Measurements from ENCODE around the gene RIBC2. TPM values are rescaled to one million over a fixed set of nuclear protein-coding genes. Genes with fewer than 3 reads are reported as not detected.

The RIBC2 gene
- total RNA-seq, 1 donor from 2014 or later = 8.8 TPM

DNA sequence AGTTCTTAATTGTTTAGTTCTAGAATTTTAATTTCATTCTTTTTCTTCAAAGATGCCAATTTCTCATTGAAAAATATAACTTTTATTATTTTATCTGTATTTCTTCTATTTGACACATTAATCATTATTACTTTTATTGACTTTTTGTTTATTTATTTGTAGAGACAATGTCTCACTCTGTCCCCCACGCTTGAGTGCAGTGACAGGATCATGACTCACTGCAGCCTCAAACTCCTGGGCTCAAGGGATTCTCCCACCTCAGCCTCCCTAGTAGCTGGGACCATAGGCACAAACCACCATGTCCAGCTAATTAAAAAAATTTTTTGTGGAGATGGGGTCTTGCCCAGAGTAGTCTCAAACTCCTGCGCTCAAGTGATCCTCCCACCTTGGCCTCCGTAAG lies 58.9 kb downstream of the RIBC2 start:
- Mint-ChIP-seq H3K27ac (no peak overlapping the region), H3K4me1 (ENCODE audit: unreplicated experiment) (peaks cover 45% of the 10 kb centered on the region), H3K9me3 (no peaks in the 10 kb centered on the region), H3K36me3 (no peaks in the 10 kb centered on the region), H3K4me3 (no peak overlapping the region), H3K27me3 (no peaks in the 10 kb centered on the region)
- no peak for DNase-seq (ENCODE audit: extremely low spot score, unreplicated experiment)
- TF ChIP-seq, protein P1, sequence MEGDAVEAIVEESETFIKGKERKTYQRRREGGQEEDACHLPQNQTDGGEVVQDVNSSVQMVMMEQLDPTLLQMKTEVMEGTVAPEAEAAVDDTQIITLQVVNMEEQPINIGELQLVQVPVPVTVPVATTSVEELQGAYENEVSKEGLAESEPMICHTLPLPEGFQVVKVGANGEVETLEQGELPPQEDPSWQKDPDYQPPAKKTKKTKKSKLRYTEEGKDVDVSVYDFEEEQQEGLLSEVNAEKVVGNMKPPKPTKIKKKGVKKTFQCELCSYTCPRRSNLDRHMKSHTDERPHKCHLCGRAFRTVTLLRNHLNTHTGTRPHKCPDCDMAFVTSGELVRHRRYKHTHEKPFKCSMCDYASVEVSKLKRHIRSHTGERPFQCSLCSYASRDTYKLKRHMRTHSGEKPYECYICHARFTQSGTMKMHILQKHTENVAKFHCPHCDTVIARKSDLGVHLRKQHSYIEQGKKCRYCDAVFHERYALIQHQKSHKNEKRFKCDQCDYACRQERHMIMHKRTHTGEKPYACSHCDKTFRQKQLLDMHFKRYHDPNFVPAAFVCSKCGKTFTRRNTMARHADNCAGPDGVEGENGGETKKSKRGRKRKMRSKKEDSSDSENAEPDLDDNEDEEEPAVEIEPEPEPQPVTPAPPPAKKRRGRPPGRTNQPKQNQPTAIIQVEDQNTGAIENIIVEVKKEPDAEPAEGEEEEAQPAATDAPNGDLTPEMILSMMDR (conservative IDR thresholded peaks at IDR 0.05) = no peak

DNA sequence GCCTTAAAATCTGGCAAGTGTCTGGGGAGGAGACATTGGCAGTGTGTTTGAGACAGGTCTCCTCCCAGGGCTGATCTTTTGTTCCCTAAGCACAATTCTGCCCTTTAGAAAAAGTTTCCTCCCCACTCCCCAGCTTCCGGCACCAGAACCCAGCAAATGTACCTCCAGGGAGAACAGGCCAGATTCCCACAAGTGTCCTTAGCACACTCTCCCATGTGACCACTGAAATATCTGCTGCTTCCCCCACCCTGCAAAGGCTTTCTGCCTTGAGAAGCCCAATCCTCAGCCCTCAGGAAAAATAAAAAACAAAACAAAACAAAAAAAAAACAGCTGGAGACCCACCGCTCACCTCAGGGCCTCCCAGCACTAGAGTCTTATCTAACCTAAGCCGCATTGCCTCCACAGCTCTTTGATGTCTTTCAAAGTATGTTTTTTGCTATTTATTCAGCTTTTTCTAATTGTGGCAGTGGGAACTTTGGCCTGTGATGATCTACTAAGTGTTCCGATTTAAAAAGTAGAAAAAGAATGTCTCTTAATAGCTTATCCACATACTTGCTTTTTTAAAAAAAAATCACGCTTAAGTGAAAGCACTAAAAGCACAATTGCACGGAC lies 60.2 kb downstream of the RIBC2 start:
- Mint-ChIP-seq H3K27me3 (no peaks in the 10 kb centered on the region), H3K27ac (peak overlapping the region; percentile 58), H3K4me1 (ENCODE audit: unreplicated experiment) (peaks cover 50% of the 10 kb centered on the region), H3K36me3 (no peaks in the 10 kb centered on the region), H3K9me3 (no peaks in the 10 kb centered on the region), H3K4me3 (peak overlapping the region; percentile 68)
- no peak for DNase-seq (ENCODE audit: extremely low spot score, unreplicated experiment)
- TF ChIP-seq, protein P1 (conservative IDR thresholded peaks at IDR 0.05) = no peak

DNA sequence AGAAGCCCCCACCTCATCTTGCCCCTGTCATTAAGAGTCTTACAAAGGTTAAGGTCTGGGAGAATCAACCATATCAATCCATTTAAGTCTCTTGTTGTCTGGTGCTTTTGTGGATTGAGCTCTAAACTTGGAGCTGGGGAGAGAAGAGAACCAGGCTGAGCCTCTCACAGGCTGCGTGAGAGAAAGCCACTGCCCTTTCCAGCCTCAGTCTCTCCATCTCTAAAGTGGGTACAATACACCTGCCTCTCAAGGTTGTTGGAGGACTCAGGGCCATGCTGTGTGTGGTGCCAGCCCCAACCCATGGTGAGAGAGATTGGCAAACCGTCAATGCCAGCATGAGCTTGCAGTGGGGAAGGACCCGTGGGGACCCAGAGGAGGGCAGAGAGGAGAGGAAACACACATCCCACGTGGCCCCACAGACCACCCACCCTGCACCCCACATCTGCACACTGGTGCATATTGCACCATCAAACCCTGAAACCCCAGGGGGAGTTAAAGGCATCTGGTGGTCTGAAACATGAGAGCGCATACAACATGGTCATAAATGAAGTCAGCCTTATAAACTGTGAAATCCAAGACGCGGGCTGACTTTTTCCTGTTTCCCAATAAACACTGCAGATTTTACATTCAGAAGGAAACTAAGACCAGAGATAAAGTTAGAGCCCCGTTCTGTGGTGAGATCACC lies 61.7 kb downstream of the RIBC2 start:
- peaks cover 37% of the 10 kb centered on the region for H3K4me1 Mint-ChIP-seq (ENCODE audit: unreplicated experiment)
- peak overlapping the region; percentile 54 for H3K27ac Mint-ChIP-seq
- TF ChIP-seq, protein P1 (conservative IDR thresholded peaks at IDR 0.05) = no peak
- no peaks in the 10 kb centered on the region for H3K36me3 Mint-ChIP-seq
- no peaks in the 10 kb centered on the region for H3K27me3 Mint-ChIP-seq
- no peaks in the 10 kb centered on the region for H3K9me3 Mint-ChIP-seq
- DNase-seq (ENCODE audit: extremely low spot score, unreplicated experiment) = no peak
- peak overlapping the region; percentile 7 for H3K4me3 Mint-ChIP-seq

DNA sequence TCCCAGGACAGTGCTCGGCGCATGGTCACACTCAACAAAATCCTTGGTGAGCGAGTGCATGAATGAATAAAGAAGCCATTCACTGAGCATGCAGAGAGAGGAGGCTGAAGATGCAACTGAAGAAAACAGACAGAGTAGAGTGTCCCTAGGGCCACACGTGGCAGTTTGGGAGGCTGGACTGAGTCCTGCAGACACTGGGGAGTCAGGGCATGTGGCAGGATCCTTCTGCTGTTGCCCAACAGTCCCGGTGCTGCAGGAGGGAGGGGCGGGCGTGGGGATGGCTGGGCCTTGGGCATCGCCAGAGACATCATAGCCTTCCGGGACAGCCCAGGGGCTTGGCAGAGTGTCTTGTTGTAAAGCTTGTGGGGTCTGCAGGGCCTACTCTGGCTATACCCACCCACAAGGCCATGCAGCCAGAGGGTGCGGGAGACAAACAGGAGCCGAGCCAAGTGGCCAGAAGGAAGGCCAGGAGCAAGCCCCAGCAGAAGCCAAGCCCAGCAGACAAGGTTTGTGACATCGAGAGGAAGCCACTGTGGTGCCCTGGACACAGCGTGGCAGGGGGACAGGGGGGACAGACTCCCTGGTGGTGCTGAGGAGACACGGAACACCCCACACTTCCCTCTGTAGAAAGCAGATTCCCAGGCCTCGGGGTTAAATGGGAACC lies 62.5 kb downstream of the RIBC2 start:
- H3K36me3 Mint-ChIP-seq = no peaks in the 10 kb centered on the region
- peak overlapping the region; percentile 54 for H3K27ac Mint-ChIP-seq
- peak overlapping the region; percentile 7 for H3K4me3 Mint-ChIP-seq
- TF ChIP-seq, protein P1 (conservative IDR thresholded peaks at IDR 0.05) = no peak
- H3K27me3 Mint-ChIP-seq = no peaks in the 10 kb centered on the region
- DNase-seq (ENCODE audit: extremely low spot score, unreplicated experiment) = no peak
- H3K9me3 Mint-ChIP-seq = no peaks in the 10 kb centered on the region
- peaks cover 38% of the 10 kb centered on the region for H3K4me1 Mint-ChIP-seq (ENCODE audit: unreplicated experiment)

DNA sequence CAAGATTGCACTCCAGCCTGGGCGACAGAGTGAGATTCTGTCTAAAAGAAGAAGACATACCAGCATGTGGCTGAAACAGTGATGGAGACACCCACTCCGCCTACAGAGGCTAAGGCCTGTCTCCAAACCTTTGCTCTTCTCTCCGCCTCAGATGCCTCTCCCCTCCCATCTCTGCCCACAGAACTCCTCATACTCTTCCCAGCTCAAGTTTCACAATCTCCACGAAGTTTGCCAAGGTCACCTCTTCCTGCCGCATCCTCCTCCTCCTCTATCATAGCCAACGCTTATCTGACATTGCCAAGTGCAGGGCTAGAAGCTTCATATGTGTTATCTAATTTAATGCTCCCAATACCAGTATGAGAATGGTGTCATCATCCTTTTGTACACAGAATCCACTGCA lies 63.3 kb downstream of the RIBC2 start:
- Mint-ChIP-seq H3K27ac (no peak overlapping the region), H3K36me3 (no peaks in the 10 kb centered on the region), H3K4me1 (ENCODE audit: unreplicated experiment) (peaks cover 34% of the 10 kb centered on the region), H3K9me3 (no peaks in the 10 kb centered on the region), H3K4me3 (no peak overlapping the region), H3K27me3 (no peaks in the 10 kb centered on the region)
- DNase-seq (ENCODE audit: extremely low spot score, unreplicated experiment) = no peak
- TF ChIP-seq, protein P1 (conservative IDR thresholded peaks at IDR 0.05) = no peak

Data from type B pancreatic cell (in vitro differentiated cells).